Tibial artery (tissue), 4 donors: ENCODE results near the gene LRRC7.

Experiments used
- DNase-seq, 2 donors: peaks; one replicate each; pipeline ENCODE4 v3.0.0-alpha.2; 2019
- H3K27ac ChIP-seq, 2 donors: fragments of 200-600 bp; sonication (generic) in 1 of 2; 1 replicate in 1 of 2; 2 replicates in 1 of 2; pipeline ENCODE4 v1.5.1; 2018 to 2019; ENCODE audit warnings: mild to moderate bottlenecking in 1 of 2
- H3K27me3 ChIP-seq, 2 donors: fragments of 200-600 bp; sonication (generic) in 1 of 2; one replicate each; pipeline versions ENCODE4 v1.5.1 to v1.6.0; 2016 to 2019
- H3K36me3 ChIP-seq, 3 donors: fragments of 200-600 bp; sonication (generic) in 2 of 3; one replicate each; pipeline ENCODE4 v1.5.1; 2016 to 2019; ENCODE audit warnings: mild to moderate bottlenecking in 2 of 3
- H3K4me1 ChIP-seq, 4 donors: fragments of 200-600 bp; sonication (generic) in 2 of 4; 1 replicate in 3 of 4; 2 replicates in 1 of 4; pipeline ENCODE4 v1.5.1; 2016 to 2019
- H3K4me3 ChIP-seq, 2 donors: fragments of 200-600 bp; sonication (generic) in 1 of 2; 1 replicate in 1 of 2; 2 replicates in 1 of 2; pipeline ENCODE4 v1.5.1; 2018 to 2019; ENCODE audit warnings: mild to moderate bottlenecking in 2 of 2
- H3K9me3 ChIP-seq, 3 donors: fragments of 200-600 bp; sonication (generic) in 1 of 3; one replicate each; pipeline ENCODE4 v1.5.1; 2016 to 2019
- intact Hi-C: fragments of 100-400 bp; cut with DNase I; formaldehyde crosslinking; loops from one replicate; pipeline ENCODE4 v1.15.0; 2023; ENCODE audit warnings: low total_unique reads
- TF ChIP-seq, protein P1 (sequence below), 2 experiments: fragments of 200-600 bp in 1 of 2; fragments of 450-650 bp in 1 of 2; IDR thresholded peaks; one replicate each; pipeline ENCODE4 v1.5.1; 2017 to 2019; ENCODE audit warnings: antibody characterized with exemption in 2 of 2, mild to moderate bottlenecking in 1 of 2, moderate library complexity in 1 of 2

The LRRC7 gene

DNA sequence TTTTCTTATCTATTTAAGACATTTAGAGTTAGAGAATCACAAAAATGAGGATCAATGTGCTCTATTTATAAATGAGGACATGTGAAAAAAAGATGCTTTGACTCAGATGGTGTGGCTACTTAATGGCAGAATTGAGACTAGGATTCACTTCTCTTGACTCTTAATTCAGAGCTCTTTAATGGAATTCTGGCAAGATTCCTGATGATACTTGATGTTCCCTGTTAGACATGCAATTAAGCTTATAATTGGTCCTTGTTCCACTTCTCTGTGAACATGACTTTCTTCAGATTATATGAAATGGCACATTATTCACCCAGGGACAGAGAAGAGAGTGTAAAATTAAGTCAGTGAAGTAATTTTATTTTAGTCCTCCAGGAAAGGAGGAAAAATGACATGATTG, 165.3 kb downstream of the LRRC7 start:
- TF ChIP-seq, protein P1, sequence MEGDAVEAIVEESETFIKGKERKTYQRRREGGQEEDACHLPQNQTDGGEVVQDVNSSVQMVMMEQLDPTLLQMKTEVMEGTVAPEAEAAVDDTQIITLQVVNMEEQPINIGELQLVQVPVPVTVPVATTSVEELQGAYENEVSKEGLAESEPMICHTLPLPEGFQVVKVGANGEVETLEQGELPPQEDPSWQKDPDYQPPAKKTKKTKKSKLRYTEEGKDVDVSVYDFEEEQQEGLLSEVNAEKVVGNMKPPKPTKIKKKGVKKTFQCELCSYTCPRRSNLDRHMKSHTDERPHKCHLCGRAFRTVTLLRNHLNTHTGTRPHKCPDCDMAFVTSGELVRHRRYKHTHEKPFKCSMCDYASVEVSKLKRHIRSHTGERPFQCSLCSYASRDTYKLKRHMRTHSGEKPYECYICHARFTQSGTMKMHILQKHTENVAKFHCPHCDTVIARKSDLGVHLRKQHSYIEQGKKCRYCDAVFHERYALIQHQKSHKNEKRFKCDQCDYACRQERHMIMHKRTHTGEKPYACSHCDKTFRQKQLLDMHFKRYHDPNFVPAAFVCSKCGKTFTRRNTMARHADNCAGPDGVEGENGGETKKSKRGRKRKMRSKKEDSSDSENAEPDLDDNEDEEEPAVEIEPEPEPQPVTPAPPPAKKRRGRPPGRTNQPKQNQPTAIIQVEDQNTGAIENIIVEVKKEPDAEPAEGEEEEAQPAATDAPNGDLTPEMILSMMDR (IDR thresholded peaks at IDR 0.05), result no peak
- Histone ChIP-seq H3K4me3 (no peak overlapping the region), H3K9me3 (peaks cover 0 to 5% (median 0%) of the 10 kb centered on the region in 3 donors), H3K27ac (no peak overlapping the region), H3K4me1 (no peaks in the 10 kb centered on the region), H3K27me3 (no peaks in the 10 kb centered on the region), H3K36me3 (no peaks in the 10 kb centered on the region)
- DNase-seq, result no peak
- intact Hi-C loops, result no loop called here

DNA sequence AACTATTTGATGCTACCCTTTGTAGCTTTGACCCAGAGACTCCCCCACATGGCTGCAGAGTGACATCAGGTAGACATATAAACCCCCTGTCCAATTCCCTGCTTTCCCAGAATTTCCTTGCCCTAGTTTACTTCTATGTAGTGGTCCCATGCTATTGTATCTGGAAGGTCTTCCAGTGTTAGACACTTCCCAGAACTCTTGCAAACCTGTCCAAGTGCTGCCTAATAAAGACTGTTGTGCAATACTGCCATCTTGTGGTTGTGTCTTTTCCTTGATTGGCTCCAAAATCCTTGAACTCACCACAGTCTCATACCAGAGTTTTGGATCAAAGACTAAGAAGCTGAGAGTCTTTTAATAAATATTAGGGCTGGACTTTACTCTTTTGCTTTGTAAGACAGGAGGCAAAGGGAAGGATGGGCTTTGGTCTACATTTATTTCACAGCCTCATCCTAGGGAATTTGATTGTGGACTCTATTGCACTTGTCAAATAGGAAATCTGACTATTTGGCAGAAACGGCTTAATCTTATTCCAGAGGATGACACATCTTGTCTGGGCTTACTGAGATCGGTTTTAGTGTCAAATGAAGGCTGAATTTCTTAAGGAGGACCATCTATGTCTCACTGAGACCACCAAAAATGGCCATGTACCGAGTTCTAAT, 169.9 kb downstream of the LRRC7 start:
- no peaks in the 10 kb centered on the region for H3K36me3 ChIP-seq
- H3K4me1 ChIP-seq, result no peaks in the 10 kb centered on the region
- TF ChIP-seq, protein P1 (IDR thresholded peaks at IDR 0.05), result peak; percentile 36 to 47
- H3K9me3 ChIP-seq, result peaks cover 0 to 5% (median 0%) of the 10 kb centered on the region in 3 donors
- intact Hi-C loops, result no loop called here
- H3K27me3 ChIP-seq, result no peaks in the 10 kb centered on the region
- no peak overlapping the region for H3K4me3 ChIP-seq
- DNase-seq, result no peak
- no peak overlapping the region for H3K27ac ChIP-seq

DNA sequence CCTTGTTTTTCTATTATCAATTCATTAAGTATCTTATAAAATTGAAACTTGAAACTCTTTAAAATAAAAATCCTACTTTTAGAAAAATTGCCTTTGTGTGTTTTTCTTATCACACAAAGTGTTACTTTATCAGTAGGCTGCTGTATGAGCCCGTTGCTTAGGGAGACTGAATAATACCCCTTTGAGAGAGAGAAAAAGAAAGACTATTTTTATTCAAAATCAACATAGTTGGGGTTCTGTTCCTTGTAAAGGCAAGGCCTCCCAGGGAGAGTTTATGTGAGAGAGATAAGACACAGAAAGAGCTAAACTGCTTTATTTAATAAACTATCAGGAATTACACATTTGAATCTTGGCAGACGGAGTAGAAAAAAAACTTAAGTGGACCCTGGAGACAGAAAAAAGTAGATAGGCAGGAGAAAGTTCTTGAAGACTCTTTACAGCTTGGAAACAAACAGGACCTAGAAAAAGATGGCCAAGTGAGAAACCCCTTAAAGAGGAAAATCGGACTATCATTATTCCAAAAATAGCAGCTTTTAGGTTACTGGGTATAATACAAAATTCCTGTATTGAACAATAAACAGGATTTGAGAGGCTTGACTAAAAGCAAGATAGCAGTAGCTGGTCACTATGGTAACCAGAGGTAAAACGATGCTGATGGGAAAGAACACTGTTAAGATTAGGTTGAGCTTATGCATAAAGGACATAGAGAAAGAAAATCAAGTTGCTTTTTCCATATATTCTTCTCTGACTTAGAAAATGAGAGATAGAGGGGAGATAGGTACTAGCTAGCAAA, 170.9 kb downstream of the LRRC7 start:
- Histone ChIP-seq H3K27ac (no peak overlapping the region), H3K4me1 (no peaks in the 10 kb centered on the region), H3K36me3 (no peaks in the 10 kb centered on the region), H3K4me3 (no peak overlapping the region), H3K27me3 (no peaks in the 10 kb centered on the region), H3K9me3 (peaks cover 0 to 5% (median 0%) of the 10 kb centered on the region in 3 donors)
- intact Hi-C loops, result no loop called here
- TF ChIP-seq, protein P1 (IDR thresholded peaks at IDR 0.05), result no peak
- no peak for DNase-seq

DNA sequence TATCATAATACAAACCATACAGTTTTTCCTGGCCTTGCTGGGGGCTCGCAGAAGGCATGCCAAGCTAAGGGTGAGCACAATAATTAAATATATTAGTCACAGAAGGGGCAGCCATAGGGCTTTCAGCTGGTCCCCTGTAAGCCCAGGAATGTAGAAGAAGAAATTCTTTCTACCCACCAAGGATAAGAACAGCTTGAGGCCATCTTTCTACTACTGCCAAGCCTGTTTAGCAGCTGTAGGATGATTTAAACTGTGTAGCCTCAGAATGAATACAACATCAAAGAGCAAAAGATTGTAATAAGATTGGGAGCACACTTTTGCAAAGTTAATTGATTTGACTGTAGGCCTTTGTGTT, 171.5 kb downstream of the LRRC7 start:
- Histone ChIP-seq H3K27ac (no peak overlapping the region), H3K27me3 (no peaks in the 10 kb centered on the region), H3K4me1 (no peaks in the 10 kb centered on the region), H3K36me3 (no peaks in the 10 kb centered on the region), H3K9me3 (peaks cover 0 to 5% (median 0%) of the 10 kb centered on the region in 3 donors), H3K4me3 (no peak overlapping the region)
- TF ChIP-seq, protein P1 (IDR thresholded peaks at IDR 0.05), result no peak
- DNase-seq, result no peak
- intact Hi-C loops, result no loop called here

DNA sequence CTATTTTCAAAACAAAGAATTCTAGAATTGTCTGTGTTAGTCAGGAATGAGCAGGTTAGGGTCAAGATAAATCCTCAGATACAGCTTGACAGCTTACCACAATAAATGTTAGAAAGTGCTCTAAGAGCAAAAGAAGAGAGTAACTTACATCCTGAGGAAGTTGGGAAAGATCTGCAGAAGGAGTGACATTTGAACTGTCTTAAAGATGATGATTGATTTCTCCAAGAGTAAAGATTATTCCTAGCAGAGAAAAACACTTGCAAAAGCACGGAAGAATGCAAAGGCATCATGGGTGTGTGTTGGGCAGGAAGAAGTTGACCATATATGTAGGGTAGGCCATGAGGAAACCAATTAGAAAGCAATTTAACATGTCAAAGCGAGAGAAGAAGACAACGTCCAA, 175.4 kb downstream of the LRRC7 start:
- Histone ChIP-seq H3K4me1 (no peaks in the 10 kb centered on the region), H3K27ac (no peak overlapping the region), H3K4me3 (no peak overlapping the region), H3K27me3 (no peaks in the 10 kb centered on the region), H3K9me3 (no peaks in the 10 kb centered on the region), H3K36me3 (no peaks in the 10 kb centered on the region)
- no peak for DNase-seq
- TF ChIP-seq, protein P1 (IDR thresholded peaks at IDR 0.05), result no peak
- intact Hi-C loops, result no loop called here
